ENCODE data around the gene SNCAIP.

The SNCAIP gene

GRCh38 chr5:122341087-122341486 lies 29.1 kb downstream of the SNCAIP start:
- Histone ChIP-seq H4K91ac (ENCODE audit: low read depth, low read length) (no peak overlapping the region), H4K12ac (ENCODE audit: low read depth, low read length) (no peak overlapping the region), H3K18ac (ENCODE audit: low read length) (no peak overlapping the region), H2AFZ (ENCODE audit: insufficient read depth, low read length, poor library complexity) (no peak overlapping the region), H3K4me1 (ENCODE audit: control insufficient read depth in 1 of 2, insufficient read depth in 2 of 2, low read length in 2 of 2) (no peaks in the 10 kb centered on the region), H3K14ac (ENCODE audit: low read length) (no peak overlapping the region), H4K8ac (ENCODE audit: low read depth, low read length) (no peak overlapping the region), H2BK120ac (ENCODE audit: insufficient read depth, low read length, poor library complexity) (no peak overlapping the region), H2BK12ac (ENCODE audit: low read length) (no peak overlapping the region), H2AK5ac (ENCODE audit: low read length) (no peak overlapping the region), H3K23ac (ENCODE audit: low read length) (no peak overlapping the region), H3K4me3 (ENCODE audit: low read depth, low read length) (no peak overlapping the region), H3K4me2 (ENCODE audit: low read length) (no peak overlapping the region), H3K9ac (ENCODE audit: low read length) (no peak overlapping the region), H3K79me1 (ENCODE audit: low read length) (no peaks in the 10 kb centered on the region), H3K27me3 (ENCODE audit: insufficient read depth, low read length) (no peaks in the 10 kb centered on the region), H3K36me3 (ENCODE audit: control insufficient read depth in 1 of 2, insufficient read depth in 2 of 2, low read length in 2 of 2) (no peaks in the 10 kb centered on the region), H2BK5ac (ENCODE audit: low read depth, low read length, poor library complexity) (no peak overlapping the region), H3K9me3 (ENCODE audit: insufficient read depth, low read depth, low read length) (no peaks in the 10 kb centered on the region), H3K4ac (ENCODE audit: low read depth, low read length) (no peak overlapping the region), H3K27ac (ENCODE audit: low read depth, low read length) (no peak overlapping the region), H3K79me2 (ENCODE audit: control insufficient read depth, insufficient read depth, low read length, poor library complexity) (no peaks in the 10 kb centered on the region)
- no peak for DNase-seq
- no CpG with 5 or more reads among the region's 3 CpGs for WGBS (ENCODE audit: extremely low coverage, insufficient coverage, insufficient read length)

DNA sequence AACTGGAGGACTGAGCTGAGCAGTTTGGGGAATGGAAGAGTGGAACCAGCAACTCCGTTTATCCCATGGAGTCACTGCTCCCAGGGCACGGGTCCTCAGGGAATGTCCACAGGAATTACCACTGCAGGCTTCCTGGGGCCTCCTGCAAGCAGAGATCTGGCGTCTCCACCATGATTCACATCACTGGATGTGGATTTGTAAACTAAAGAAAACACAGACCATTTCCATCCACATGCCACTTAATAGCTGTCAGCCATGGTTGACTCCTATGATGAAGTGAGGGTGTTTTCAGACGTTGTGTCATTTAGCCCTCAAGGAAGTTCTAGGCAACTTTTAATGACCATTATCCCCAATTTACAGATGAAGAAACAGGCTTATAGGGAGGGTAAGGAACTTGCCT lies 30.2 kb downstream of the SNCAIP start:
- Histone ChIP-seq H2BK12ac (ENCODE audit: low read length) (no peak overlapping the region), H3K27ac (ENCODE audit: low read depth, low read length) (no peak overlapping the region), H4K8ac (ENCODE audit: low read depth, low read length) (no peak overlapping the region)

DNA sequence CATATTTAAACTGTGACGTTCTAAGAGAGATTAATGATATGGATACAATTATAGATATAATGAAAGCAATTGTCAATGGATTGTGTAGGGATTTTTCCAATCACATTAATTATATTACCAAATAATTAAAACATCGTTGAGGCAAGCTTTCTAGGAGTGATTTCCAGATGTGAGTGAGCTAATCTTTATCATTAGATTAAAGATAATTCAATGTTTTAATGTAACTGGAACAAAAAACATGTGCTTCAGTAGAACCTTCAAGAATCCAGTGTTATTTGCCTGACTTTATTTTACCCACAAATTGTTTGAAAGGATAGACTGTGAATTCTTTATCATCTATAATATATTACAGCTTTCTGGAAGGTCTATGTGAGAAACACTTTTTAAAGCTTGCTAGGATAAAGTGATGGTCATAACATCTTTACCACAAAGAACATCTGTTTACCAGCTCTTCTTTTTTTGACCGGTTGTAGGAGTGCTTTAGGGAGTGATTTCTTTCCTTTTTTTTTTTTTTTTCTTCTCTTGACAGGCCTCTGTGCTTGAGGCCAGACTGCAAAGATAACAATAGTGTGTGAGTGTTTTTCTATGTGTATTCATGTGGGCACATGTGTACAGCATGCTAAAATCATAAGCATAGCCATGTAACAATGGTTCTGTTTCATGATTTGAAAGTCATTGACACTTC lies 35.0 kb downstream of the SNCAIP start:
- Histone ChIP-seq H3K79me2 (ENCODE audit: control insufficient read depth, insufficient read depth, low read length, poor library complexity) (no peaks in the 10 kb centered on the region), H3K4me2 (ENCODE audit: low read length) (no peak overlapping the region), H3K9me3 (ENCODE audit: insufficient read depth, low read depth, low read length) (no peaks in the 10 kb centered on the region), H2BK120ac (ENCODE audit: insufficient read depth, low read length, poor library complexity) (no peak overlapping the region), H2BK12ac (ENCODE audit: low read length) (no peak overlapping the region), H4K12ac (ENCODE audit: low read depth, low read length) (no peak overlapping the region), H3K4me1 (ENCODE audit: control insufficient read depth in 1 of 2, insufficient read depth in 2 of 2, low read length in 2 of 2) (peaks cover 0 to 3% of the 10 kb centered on the region in 2 experiments), H3K36me3 (ENCODE audit: control insufficient read depth in 1 of 2, insufficient read depth in 2 of 2, low read length in 2 of 2) (no peaks in the 10 kb centered on the region), H4K8ac (ENCODE audit: low read depth, low read length) (no peak overlapping the region), H3K23ac (ENCODE audit: low read length) (no peak overlapping the region), H3K4ac (ENCODE audit: low read depth, low read length) (no peak overlapping the region), H2AK5ac (ENCODE audit: low read length) (no peak overlapping the region), H3K79me1 (ENCODE audit: low read length) (no peaks in the 10 kb centered on the region), H3K27me3 (ENCODE audit: insufficient read depth, low read length) (no peaks in the 10 kb centered on the region), H3K27ac (ENCODE audit: low read depth, low read length) (no peak overlapping the region), H2AFZ (ENCODE audit: insufficient read depth, low read length, poor library complexity) (no peak overlapping the region), H4K91ac (ENCODE audit: low read depth, low read length) (no peak overlapping the region), H3K4me3 (ENCODE audit: low read depth, low read length) (no peak overlapping the region), H3K14ac (ENCODE audit: low read length) (no peak overlapping the region), H3K18ac (ENCODE audit: low read length) (no peak overlapping the region), H2BK5ac (ENCODE audit: low read depth, low read length, poor library complexity) (no peak overlapping the region), H3K9ac (ENCODE audit: low read length) (no peak overlapping the region)
- WGBS (ENCODE audit: extremely low coverage, insufficient coverage, insufficient read length): no CpG with 5 or more reads among the region's 3 CpGs
- no peak for DNase-seq

More for the DNA sequence above, 30.2 kb downstream of the SNCAIP start:
- Histone ChIP-seq H3K23ac (ENCODE audit: low read length) (no peak overlapping the region), H2AFZ (ENCODE audit: insufficient read depth, low read length, poor library complexity) (no peak overlapping the region), H3K4ac (ENCODE audit: low read depth, low read length) (no peak overlapping the region), H2AK5ac (ENCODE audit: low read length) (no peak overlapping the region), H2BK5ac (ENCODE audit: low read depth, low read length, poor library complexity) (no peak overlapping the region), H3K9me3 (ENCODE audit: insufficient read depth, low read depth, low read length) (no peaks in the 10 kb centered on the region), H3K18ac (ENCODE audit: low read length) (no peak overlapping the region), H3K79me2 (ENCODE audit: control insufficient read depth, insufficient read depth, low read length, poor library complexity) (no peaks in the 10 kb centered on the region), H3K79me1 (ENCODE audit: low read length) (no peaks in the 10 kb centered on the region), H3K4me1 (ENCODE audit: control insufficient read depth in 1 of 2, insufficient read depth in 2 of 2, low read length in 2 of 2) (no peaks in the 10 kb centered on the region), H3K27me3 (ENCODE audit: insufficient read depth, low read length) (no peaks in the 10 kb centered on the region), H3K9ac (ENCODE audit: low read length) (no peak overlapping the region), H4K12ac (ENCODE audit: low read depth, low read length) (no peak overlapping the region), H3K14ac (ENCODE audit: low read length) (no peak overlapping the region), H2BK120ac (ENCODE audit: insufficient read depth, low read length, poor library complexity) (no peak overlapping the region), H3K36me3 (ENCODE audit: control insufficient read depth in 1 of 2, insufficient read depth in 2 of 2, low read length in 2 of 2) (no peaks in the 10 kb centered on the region), H3K4me3 (ENCODE audit: low read depth, low read length) (no peak overlapping the region), H4K91ac (ENCODE audit: low read depth, low read length) (no peak overlapping the region), H3K4me2 (ENCODE audit: low read length) (no peak overlapping the region)
- no CpG with 5 or more reads among the region's 4 CpGs for WGBS (ENCODE audit: extremely low coverage, insufficient coverage, insufficient read length)
- no peak for DNase-seq

DNA sequence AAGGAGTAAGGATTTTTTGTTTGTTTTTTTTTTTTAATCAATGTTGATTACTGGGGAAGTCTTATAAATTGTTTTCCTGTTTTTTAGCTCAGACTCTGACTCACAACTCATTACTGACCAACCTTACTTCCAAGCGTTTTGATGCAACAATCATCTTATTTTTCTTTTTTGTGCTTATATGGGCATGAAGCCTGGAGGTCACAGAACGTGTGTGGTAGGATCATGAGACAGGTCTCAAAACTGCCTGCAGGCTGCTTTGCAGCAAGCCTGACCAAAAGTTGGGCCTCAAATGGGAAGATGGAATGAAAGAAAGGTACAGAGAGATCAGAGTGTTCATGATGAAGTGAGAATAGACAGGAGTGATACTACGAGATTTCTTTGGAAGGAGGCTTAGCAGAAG lies 38.5 kb downstream of the SNCAIP start:
- no peak overlapping the region for H3K23ac ChIP-seq (ENCODE audit: low read length)
- no peak overlapping the region for H4K91ac ChIP-seq (ENCODE audit: low read depth, low read length)
- H3K4me2 ChIP-seq (ENCODE audit: low read length): no peak overlapping the region
- H3K36me3 ChIP-seq (ENCODE audit: control insufficient read depth in 1 of 2, insufficient read depth in 2 of 2, low read length in 2 of 2): no peaks in the 10 kb centered on the region
- H3K9me3 ChIP-seq (ENCODE audit: insufficient read depth, low read depth, low read length): no peaks in the 10 kb centered on the region
- no peak overlapping the region for H3K14ac ChIP-seq (ENCODE audit: low read length)
- H4K12ac ChIP-seq (ENCODE audit: low read depth, low read length): no peak overlapping the region
- H2BK120ac ChIP-seq (ENCODE audit: insufficient read depth, low read length, poor library complexity): peak overlapping the region; percentile 15
- H2BK12ac ChIP-seq (ENCODE audit: low read length): no peak overlapping the region
- no CpG with 5 or more reads among the region's 3 CpGs for WGBS (ENCODE audit: extremely low coverage, insufficient coverage, insufficient read length)
- no peak overlapping the region for H2BK5ac ChIP-seq (ENCODE audit: low read depth, low read length, poor library complexity)
- H3K27ac ChIP-seq (ENCODE audit: low read depth, low read length): no peak overlapping the region
- H3K79me1 ChIP-seq (ENCODE audit: low read length): peaks cover 4% of the 10 kb centered on the region
- no peak overlapping the region for H3K18ac ChIP-seq (ENCODE audit: low read length)
- DNase-seq: no peak
- H4K8ac ChIP-seq (ENCODE audit: low read depth, low read length): no peak overlapping the region
- no peaks in the 10 kb centered on the region for H3K27me3 ChIP-seq (ENCODE audit: insufficient read depth, low read length)
- peaks cover 2 to 6% of the 10 kb centered on the region in 2 experiments for H3K4me1 ChIP-seq (ENCODE audit: control insufficient read depth in 1 of 2, insufficient read depth in 2 of 2, low read length in 2 of 2)
- H2AK5ac ChIP-seq (ENCODE audit: low read length): no peak overlapping the region
- H3K4ac ChIP-seq (ENCODE audit: low read depth, low read length): no peak overlapping the region
- no peaks in the 10 kb centered on the region for H3K79me2 ChIP-seq (ENCODE audit: control insufficient read depth, insufficient read depth, low read length, poor library complexity)
- no peak overlapping the region for H3K4me3 ChIP-seq (ENCODE audit: low read depth, low read length)
- no peak overlapping the region for H2AFZ ChIP-seq (ENCODE audit: insufficient read depth, low read length, poor library complexity)
- no peak overlapping the region for H3K9ac ChIP-seq (ENCODE audit: low read length)
